Germinal center (tissue), 1 donor: Measurements from ENCODE around the gene RAPSN.

Experiments used
- DNase-seq: peaks from one replicate; pipeline ENCODE4 v3.0.0; 2012; ENCODE audit warnings: mixed read lengths, low spot score

The RAPSN gene

GRCh38 chr11:47407746-47408590 is 41.0 kb downstream of the RAPSN start, which contains the start of gene SLC39A13:
SLC39A13 (plus strand) TSS chr11:47408590; CDS start chr11:47410095, 1,505 bp downstream.
- DNase-seq, result peak; percentile 96

- DNase-seq, result no peak
Measured at GRCh38 chr11:47406896-47407745, 41.8 kb downstream of the RAPSN start.

- no peak for DNase-seq
Measured at GRCh38 chr11:47403571-47403970, 45.4 kb downstream of the RAPSN start.

GRCh38 chr11:47403135-47403534 is 45.8 kb downstream of the RAPSN start:
- no peak for DNase-seq

GRCh38 chr11:47400768-47401279 is 48.1 kb downstream of the RAPSN start:
- DNase-seq, result no peak

GRCh38 chr11:47399860-47400767 is 48.8 kb downstream of the RAPSN start:
- peak; percentile 86 for DNase-seq

- DNase-seq, result no peak
Measured at GRCh38 chr11:47398551-47398950, 50.4 kb downstream of the RAPSN start.

- no peak for DNase-seq
Measured at GRCh38 chr11:47398011-47398410, 50.9 kb downstream of the RAPSN start.

- no peak for DNase-seq
Measured at GRCh38 chr11:47396049-47396320, 53.0 kb downstream of the RAPSN start.

- DNase-seq, result no peak
Measured at GRCh38 chr11:47395223-47396048, 53.5 kb downstream of the RAPSN start.

- DNase-seq, result peak; percentile 79
Measured at GRCh38 chr11:47394322-47395222, 54.4 kb downstream of the RAPSN start.

GRCh38 chr11:47394050-47394321 is 55.0 kb downstream of the RAPSN start:
- no peak for DNase-seq

- no peak for DNase-seq
Measured at GRCh38 chr11:47393163-47394049, 55.5 kb downstream of the RAPSN start.

GRCh38 chr11:47392546-47393162 is 56.3 kb downstream of the RAPSN start:
- no peak for DNase-seq

- DNase-seq, result no peak
Measured at GRCh38 chr11:47391711-47392432, 57.1 kb downstream of the RAPSN start.

- no peak for DNase-seq
Measured at GRCh38 chr11:47391077-47391583, 57.8 kb downstream of the RAPSN start.

GRCh38 chr11:47390422-47390760 is 58.5 kb downstream of the RAPSN start:
- DNase-seq, result no peak
